GM12878 (cell line): Measurements from ENCODE around the gene DPY19L3. TPM values are rescaled to one million over a fixed set of nuclear protein-coding genes. Genes with fewer than 3 reads are reported as not detected.

Experiments
- ATAC-seq: fragments of 200-7000 bp; cut with Tn5 transposase; 3 replicates; pipeline ENCODE4 v1.9.1; 2020; ENCODE audit warnings: mild to moderate bottlenecking, moderate library complexity
- BruUV-seq: library from RNA; stranded (reverse); fragments of 400-500 nt; replicated peaks from 2 replicates; lab custom pipeline; 2021; lab: Mats Ljungman, UMichigan
- CTCF ChIA-PET: fragments of 300-600 bp; sonication (Branson Sonifier 250); formaldehyde crosslinking; extraction: SDS; loops from one replicate; lab custom pipeline; 2021; ENCODE audit warnings: inconsistent platforms; lab: Yijun Ruan, JAX
- POLR2A ChIA-PET: fragments of 350-600 bp; formaldehyde crosslinking; extraction: SDS; loops from one replicate; lab custom pipeline; 2021; ENCODE audit warnings: inconsistent platforms; lab: Charles Lee
- RAD21 ChIA-PET: fragments of 300-600 bp; sonication (Branson Sonifier 250); formaldehyde crosslinking; loops from one replicate; lab custom pipeline; 2023; ENCODE audit warnings: antibody characterized with exemption; ENCODE audit not compliant: unreplicated experiment; lab: Charles Lee
- SMC1A ChIA-PET: fragments of 300-600 bp; sonication (Branson Sonifier 250); formaldehyde crosslinking; loops from one replicate; lab custom pipeline; 2023; ENCODE audit not compliant: unreplicated experiment, uncharacterized antibody; lab: Charles Lee
- DNase-seq: peaks from one replicate; pipeline ENCODE4 v3.0.0-alpha.2; 2011; ENCODE audit warnings: low read depth, low spot score
- FAIRE-seq: peaks from 3 replicates; lab custom pipeline; 2011; peaks lifted over from hg19 to GRCh38; lab: Jason Lieb, UNC
- H2AFZ ChIP-seq: 2 replicates; pipeline ENCODE4 v1.6.0; 2011; ENCODE audit warnings: low read depth, low read length, control low read depth; ENCODE audit not compliant: control insufficient read depth
- H3K27ac ChIP-seq: 2 replicates; pipeline ENCODE4 v1.5.1; 2011; ENCODE audit warnings: control low read depth; ENCODE audit not compliant: control insufficient read depth, insufficient read depth
- H3K27me3 ChIP-seq, 2 experiments: replicated peaks in 1 of 2; 2 replicates each; pipeline versions ENCODE4 v1.6.0 to v1.6.1; 2011; ENCODE audit warnings: low read length in 1 of 2; ENCODE audit not compliant: control insufficient read depth in 2 of 2, insufficient read depth in 2 of 2
- H3K36me3 ChIP-seq, 2 experiments: 2 replicates each; pipeline ENCODE4 v1.5.1; 2011; ENCODE audit warnings: low read length in 1 of 2; ENCODE audit not compliant: control insufficient read depth in 2 of 2, insufficient read depth in 2 of 2
- H3K4me1 ChIP-seq: 2 replicates; pipeline ENCODE4 v1.6.1; 2011; ENCODE audit warnings: mild to moderate bottlenecking, low read length, moderate library complexity, mixed read lengths; ENCODE audit not compliant: control insufficient read depth, insufficient read depth
- H3K4me2 ChIP-seq: 2 replicates; pipeline ENCODE4 v1.6.0; 2011; ENCODE audit warnings: control low read depth; ENCODE audit not compliant: control insufficient read depth, insufficient read depth
- H3K4me3 ChIP-seq: fragments of 200-600 bp; sonication (generic); 2 replicates; pipeline ENCODE4 v1.5.1; 2016
- H3K79me2 ChIP-seq: 2 replicates; pipeline ENCODE4 v1.6.0; 2011; ENCODE audit warnings: low read length; ENCODE audit not compliant: control insufficient read depth, insufficient read depth
- H3K9ac ChIP-seq: 2 replicates; pipeline ENCODE4 v1.8.0; 2011; ENCODE audit warnings: low read length, control low read depth, mixed read lengths; ENCODE audit not compliant: control insufficient read depth, insufficient read depth
- H3K9me3 ChIP-seq: replicated peaks from 3 replicates; pipeline ENCODE4 v1.5.1; 2011; ENCODE audit warnings: mild to moderate bottlenecking, low read length; ENCODE audit not compliant: control insufficient read depth, insufficient read depth
- H4K20me1 ChIP-seq: 2 replicates; pipeline ENCODE4 v1.6.0; 2011; ENCODE audit not compliant: control insufficient read depth, insufficient read depth
- ATF7 ChIP-seq: fragments of 450-650 bp; IDR thresholded peaks from 2 replicates; pipeline ENCODE4 v1.6.1; 2016; ENCODE audit warnings: low read depth, mild to moderate bottlenecking
- CEBPB ChIP-seq, 2 experiments: fragments of 150-350 bp in 1 of 2; IDR thresholded peaks; 2 replicates each; pipeline ENCODE4 v1.6.1; 2012 to 2014; ENCODE audit warnings: low read depth in 2 of 2, low read length in 2 of 2, borderline replicate concordance in 1 of 2, inconsistent platforms in 1 of 2
- CUX1 ChIP-seq: IDR thresholded peaks from 2 replicates; pipeline ENCODE4 v1.6.1; 2012; ENCODE audit warnings: improper control_type of control experiment, low read depth, low read length; ENCODE audit not compliant: insufficient replicate concordance
- HSF1 ChIP-seq: fragments of 150-350 bp; IDR thresholded peaks from 2 replicates; pipeline ENCODE4 v1.6.1; 2014; ENCODE audit warnings: mild to moderate bottlenecking, low read depth, low read length
- IRF5 ChIP-seq: fragments of 450-650 bp; IDR thresholded peaks from 2 replicates; pipeline ENCODE4 v1.6.1; 2017; ENCODE audit warnings: borderline replicate concordance
- NFYB ChIP-seq: IDR thresholded peaks from 2 replicates; pipeline ENCODE4 v1.6.1; 2011; ENCODE audit warnings: low read depth, mild to moderate bottlenecking, low read length, improper control_type of control experiment, moderate library complexity; ENCODE audit not compliant: insufficient read depth
- RELA ChIP-seq: fragments of 450-650 bp; IDR thresholded peaks from 2 replicates; pipeline ENCODE4 v1.8.0; 2014; ENCODE audit warnings: borderline replicate concordance; ENCODE audit not compliant: partially characterized antibody
- RELB ChIP-seq: fragments of 450-650 bp; IDR thresholded peaks from 2 replicates; pipeline ENCODE4 v1.6.1; 2017; ENCODE audit warnings: low read depth, mild to moderate bottlenecking, moderate library complexity
- ZBTB11 ChIP-seq: fragments of 450-650 bp; formaldehyde crosslinking; IDR thresholded peaks from 2 replicates; pipeline ENCODE4 v1.5.0; 2022; ENCODE audit warnings: mild to moderate bottlenecking, missing genetic modification characterization
- ZNF274 ChIP-seq: IDR thresholded peaks from one replicate; pipeline ENCODE4 v1.8.0; 2011; ENCODE audit not compliant: insufficient read length, insufficient read depth
- WGBS: methylation state at CpG from one replicate; pipeline ENCODE4 v1.1.6; 2016; ENCODE audit warnings: low lambda C conversion rate; ENCODE audit not compliant: insufficient replicate concordance, insufficient coverage; ENCODE audit errors: missing lambda C conversion rate; 5-methylcytosine and 5-hydroxymethylcytosine counted together
- in situ Hi-C: fragments of 300-500 bp; cut with MboI; formaldehyde crosslinking; loops from 9 replicates; pipeline ENCODE4 v1.14.3; 2018; ENCODE audit warnings: mixed read lengths
- intact Hi-C: fragments of 100-400 bp; cut with micrococcal nuclease; formaldehyde crosslinking; loops from one replicate; pipeline ENCODE4 v1.14.2; 2022; ENCODE audit not compliant: unreplicated experiment
- polyA plus RNA-seq, 11 experiments: library from polyadenylated mRNA; depleted of rRNA in 4 of 11; unstranded in 6 of 11; stranded (reverse) in 5 of 11; fragments of >200 nt; fragmentation: Nextera tagmentation in 4 of 11; fragmentation: Illumina TruSeq in 1 of 11; extraction: Ambion mirVana in 4 of 11; extraction: Trizol in 1 of 11; gene quantifications; 1 replicate in 1 of 11; 2 replicates in 10 of 11; pipeline versions ENCODE4 v1.2.1 to v1.2.3, GENCODE V29; 2011 to 2016; ENCODE audit warnings: inconsistent platforms in 2 of 11, missing spikeins in 2 of 11, low read depth in 1 of 11
- total RNA-seq, 4 experiments: library from RNA; depleted of rRNA in 3 of 4; stranded (reverse); fragments of >200 nt in 3 of 4; fragmentation: Illumina TruSeq in 1 of 4; extraction: Trizol in 1 of 4; gene quantifications; 2 replicates each; pipeline versions ENCODE4 v1.2.1 to v1.2.3, GENCODE V29; 2013 to 2021

The DPY19L3 gene
- total and polyA plus RNA-seq, 10 of the 15 experiments (the other 5 are each of a cell fraction or from before 2014, with no cell fraction given) = 2.5 to 30.2 (median 13.7) TPM

GRCh38 chr19:32422435-32422834, 16.9 kb downstream of the DPY19L3 start:
- peaks cover 4% of the 10 kb centered on the region; the same call in 1 of the 2 replicates for H3K4me1 ChIP-seq
- no peaks in the 10 kb centered on the region for H3K79me2 ChIP-seq
- no peak overlapping the region for H3K27ac ChIP-seq
- 88% methylated on average over 3 of the region's 3 CpGs for WGBS
- DNase-seq (no peak), FAIRE-seq (no peak), ATAC-seq (no peak)
- CTCF ChIA-PET = no interaction called here
- H2AFZ ChIP-seq = no peak overlapping the region
- no peaks in the 10 kb centered on the region for H4K20me1 ChIP-seq
- no peaks in the 10 kb centered on the region for H3K9me3 ChIP-seq
- intact Hi-C loops (no loop called here), in situ Hi-C loops (no loop called here)
- POLR2A ChIA-PET = no interaction called here
- RAD21 ChIA-PET = no interaction called here
- no peak overlapping the region for H3K4me3 ChIP-seq
- no TSS peak for BruUV-seq
- no peak overlapping the region for H3K4me2 ChIP-seq
- no peaks in the 10 kb centered on the region for H3K27me3 ChIP-seq
- no peak overlapping the region for H3K9ac ChIP-seq
- SMC1A ChIA-PET = no interaction called here
- H3K36me3 ChIP-seq = no peaks in the 10 kb centered on the region; a peak in 2 of 4 replicates
- TF ChIP-seq CEBPB (IDR thresholded peaks at IDR 0.05; ENCODE audit: borderline replicate concordance in 1 of 2, low read depth in 2 of 2, low read length in 2 of 2) = no peak
- TF ChIP-seq NFYB = no peak
- no peak for TF ChIP-seq ZBTB11 (CRISPR knock-in tag)
- TF ChIP-seq CUX1 = no peak
- TF ChIP-seq RELA = no peak
- no peak for TF ChIP-seq RELB
- no peak for TF ChIP-seq ATF7
- TF ChIP-seq HSF1 = no peak
- TF ChIP-seq ZNF274 = no peak
- no peak for TF ChIP-seq IRF5
